Esophagus muscularis mucosa (tissue), 3 donors: ENCODE results near the gene CFAP221.

Experiments
- CTCF ChIP-seq, 3 experiments: fragments of 200-600 bp in 2 of 3; fragments of 450-650 bp in 1 of 3; sonication (generic) in 2 of 3; IDR thresholded peaks; one replicate each; pipeline ENCODE4 v1.5.1; 2017 to 2019; ENCODE audit warnings: antibody characterized with exemption in 3 of 3, mild to moderate bottlenecking in 2 of 3, moderate library complexity in 1 of 3
- POLR2A ChIP-seq: fragments of 450-650 bp; IDR thresholded peaks from one replicate; pipeline ENCODE4 v1.6.1; 2017; ENCODE audit warnings: antibody characterized with exemption, moderate library complexity, mild to moderate bottlenecking, low read depth

DNA sequence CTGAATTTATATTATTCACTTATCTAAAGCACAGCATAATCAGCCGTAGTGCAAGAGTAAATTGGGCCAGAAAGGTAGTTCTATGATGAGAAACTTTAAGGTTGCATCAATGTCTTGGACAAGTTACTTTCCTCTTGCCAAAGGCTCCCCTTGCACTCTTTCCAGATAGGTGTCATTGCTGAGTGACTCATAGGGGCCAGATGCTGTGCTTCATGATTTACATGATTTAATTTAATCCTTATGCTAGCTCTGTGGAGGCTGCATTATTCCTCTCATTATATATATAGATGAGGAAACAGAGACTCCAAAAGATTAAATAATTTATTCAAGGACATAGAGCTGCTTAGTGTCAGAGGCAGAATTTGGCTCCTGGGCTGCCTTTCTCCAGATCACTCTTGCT, 5.0 kb downstream of the CFAP221 start:
- TF ChIP-seq CTCF (IDR thresholded peaks at IDR 0.05) (no peak), POLR2A (no peak)
